ENCODE results near the gene TFAM. TPM values are rescaled to one million over a fixed set of nuclear protein-coding genes. Genes with fewer than 3 reads are reported as not detected.
"Not testable (repeated sequence)": the region's sequence is repeated elsewhere in the genome, so short reads cannot be mapped to it uniquely, and the experiment has no call there.

Gene TFAM
- total RNA-seq, 2 experiments from 2014 or later: 62.7 to 94.6 TPM

DNA sequence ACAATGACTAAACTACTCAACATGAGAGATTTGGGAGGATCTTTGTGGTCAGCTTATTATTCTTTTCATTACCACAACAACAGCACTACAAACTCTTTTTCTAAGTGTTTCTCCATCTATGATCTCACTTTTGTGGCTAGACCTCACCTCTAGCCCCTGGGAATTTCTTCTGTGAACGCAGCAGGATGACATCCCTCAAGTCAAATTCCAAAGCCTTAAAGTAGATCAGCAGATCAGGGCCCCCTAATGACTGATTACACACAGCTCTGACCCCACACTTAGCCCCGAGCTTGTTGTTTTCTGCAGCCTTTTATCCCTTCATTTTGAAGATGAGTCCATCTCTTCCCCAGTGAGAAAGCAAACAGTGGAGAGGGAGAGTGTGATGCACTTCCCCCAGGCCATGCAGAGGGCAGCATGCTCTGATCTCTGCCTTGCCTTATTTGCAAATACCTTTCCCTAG lies 27.3 kb downstream of the TFAM start:
- Histone ChIP-seq H3K79me2 (ENCODE audit: insufficient read depth, low read depth, low read length) (no peaks in the 10 kb centered on the region), H3K4me3 (ENCODE audit: low read depth, low read length, poor library complexity, severe bottlenecking) (no peak overlapping the region), H4K20me1 (ENCODE audit: insufficient read depth, low read length) (no peaks in the 10 kb centered on the region), H3K9me2 (ENCODE audit: insufficient read depth, low read length) (no peaks in the 10 kb centered on the region), H2AFZ (ENCODE audit: low read length) (no peak overlapping the region), H3K27ac (ENCODE audit: low read depth, low read length, poor library complexity, severe bottlenecking) (no peak overlapping the region), H3K36me3 (ENCODE audit: insufficient read depth, low read length) (no peaks in the 10 kb centered on the region), H3K4me2 (ENCODE audit: low read length) (no peak overlapping the region), H3K9me3 (ENCODE audit: low read length) (no peaks in the 10 kb centered on the region), H3K4me1 (ENCODE audit: insufficient read depth, low read length, poor library complexity, severe bottlenecking) (no peaks in the 10 kb centered on the region)
- ChIA-PET CTCF (ENCODE audit: unreplicated experiment) (no interaction called here), POLR2A (no interaction called here)
- intact Hi-C loops (cut with micrococcal nuclease; ENCODE audit: unreplicated experiment): no loop called here
- DNase-seq (ENCODE audit: low spot score): no peak
- no TSS peak for BruUV-seq (replicated peaks)
- no peak for TF ChIP-seq EZH2phosphoT487 (IDR thresholded peaks at IDR 0.05; ENCODE audit: borderline replicate concordance, low read depth, low read length)
- TF ChIP-seq, protein P1, sequence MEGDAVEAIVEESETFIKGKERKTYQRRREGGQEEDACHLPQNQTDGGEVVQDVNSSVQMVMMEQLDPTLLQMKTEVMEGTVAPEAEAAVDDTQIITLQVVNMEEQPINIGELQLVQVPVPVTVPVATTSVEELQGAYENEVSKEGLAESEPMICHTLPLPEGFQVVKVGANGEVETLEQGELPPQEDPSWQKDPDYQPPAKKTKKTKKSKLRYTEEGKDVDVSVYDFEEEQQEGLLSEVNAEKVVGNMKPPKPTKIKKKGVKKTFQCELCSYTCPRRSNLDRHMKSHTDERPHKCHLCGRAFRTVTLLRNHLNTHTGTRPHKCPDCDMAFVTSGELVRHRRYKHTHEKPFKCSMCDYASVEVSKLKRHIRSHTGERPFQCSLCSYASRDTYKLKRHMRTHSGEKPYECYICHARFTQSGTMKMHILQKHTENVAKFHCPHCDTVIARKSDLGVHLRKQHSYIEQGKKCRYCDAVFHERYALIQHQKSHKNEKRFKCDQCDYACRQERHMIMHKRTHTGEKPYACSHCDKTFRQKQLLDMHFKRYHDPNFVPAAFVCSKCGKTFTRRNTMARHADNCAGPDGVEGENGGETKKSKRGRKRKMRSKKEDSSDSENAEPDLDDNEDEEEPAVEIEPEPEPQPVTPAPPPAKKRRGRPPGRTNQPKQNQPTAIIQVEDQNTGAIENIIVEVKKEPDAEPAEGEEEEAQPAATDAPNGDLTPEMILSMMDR (conservative IDR thresholded peaks at IDR 0.05; ENCODE audit: low read length): no peak

DNA sequence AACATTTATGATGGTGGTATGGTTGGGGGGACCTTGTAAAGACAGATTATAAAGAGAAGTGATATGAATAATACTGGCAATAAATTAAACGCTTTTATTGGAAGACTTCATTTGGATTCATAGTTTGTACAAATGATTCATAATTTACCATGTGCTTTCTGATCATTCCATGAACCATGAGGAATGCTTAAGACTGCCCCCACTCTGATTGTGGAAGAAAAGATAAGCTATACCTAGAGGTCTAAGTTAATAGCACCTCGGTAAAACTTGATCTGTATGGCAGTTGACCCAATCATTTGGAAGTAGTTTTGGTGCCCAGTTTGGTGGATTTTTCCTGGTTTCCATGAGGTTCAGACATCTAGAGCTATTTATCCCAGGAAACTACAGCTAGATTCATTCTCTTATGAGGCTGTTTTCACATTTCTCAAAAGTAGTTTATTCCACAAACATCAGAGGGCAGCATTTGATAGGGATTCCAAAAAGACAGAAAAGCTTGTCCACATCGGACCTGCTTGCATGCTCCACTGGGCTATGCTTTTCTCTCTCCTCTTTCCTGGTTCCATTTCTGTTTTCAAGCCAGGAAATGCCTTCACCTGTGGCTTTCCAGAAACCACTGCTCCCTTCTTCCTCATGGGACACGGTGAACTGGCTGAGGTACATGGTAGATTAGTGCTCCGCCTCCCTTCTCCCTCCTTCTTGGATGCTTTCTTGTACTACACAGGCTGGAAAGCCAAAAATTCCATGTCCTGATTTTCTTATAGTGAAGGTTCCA lies 29.2 kb downstream of the TFAM start:
- TF ChIP-seq EZH2phosphoT487 (IDR thresholded peaks at IDR 0.05; ENCODE audit: borderline replicate concordance, low read depth, low read length): no peak
- TF ChIP-seq, protein P1 (conservative IDR thresholded peaks at IDR 0.05; ENCODE audit: low read length): peak; percentile 33; the same call in 1 of the 2 replicates
- intact Hi-C loops (cut with micrococcal nuclease; ENCODE audit: unreplicated experiment): no loop called here
- DNase-seq (ENCODE audit: low spot score): no peak
- Histone ChIP-seq H3K4me1 (ENCODE audit: insufficient read depth, low read length, poor library complexity, severe bottlenecking) (no peaks in the 10 kb centered on the region), H3K79me2 (ENCODE audit: insufficient read depth, low read depth, low read length) (no peaks in the 10 kb centered on the region), H3K4me2 (ENCODE audit: low read length) (no peak overlapping the region), H2AFZ (ENCODE audit: low read length) (no peak overlapping the region), H3K4me3 (ENCODE audit: low read depth, low read length, poor library complexity, severe bottlenecking) (no peak overlapping the region), H3K27ac (ENCODE audit: low read depth, low read length, poor library complexity, severe bottlenecking) (no peak overlapping the region), H4K20me1 (ENCODE audit: insufficient read depth, low read length) (no peaks in the 10 kb centered on the region), H3K9me2 (ENCODE audit: insufficient read depth, low read length) (no peaks in the 10 kb centered on the region), H3K9me3 (ENCODE audit: low read length) (no peaks in the 10 kb centered on the region), H3K36me3 (ENCODE audit: insufficient read depth, low read length) (no peaks in the 10 kb centered on the region)
- ChIA-PET CTCF (ENCODE audit: unreplicated experiment) (no interaction called here), POLR2A (no interaction called here)
- no TSS peak for BruUV-seq (replicated peaks)

DNA sequence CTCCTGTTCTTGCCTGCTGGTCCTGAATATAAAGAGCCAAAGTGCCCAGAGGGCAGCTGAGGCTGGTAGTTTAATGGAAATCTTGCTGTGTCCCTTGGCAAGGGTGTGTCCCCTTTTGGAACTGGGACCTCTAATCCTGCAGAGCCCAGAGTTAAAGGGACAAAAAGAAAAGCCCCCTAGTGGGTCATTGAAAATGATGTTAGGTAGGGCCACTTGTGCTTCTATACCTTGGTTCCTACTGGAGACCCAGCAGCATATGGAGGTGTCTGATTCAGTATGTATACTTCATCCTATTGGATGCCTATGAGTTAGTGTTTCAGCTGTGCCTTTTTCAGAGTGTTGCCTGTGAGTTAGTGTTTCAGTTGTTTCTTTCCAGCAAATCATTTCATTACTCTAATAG lies 30.5 kb downstream of the TFAM start:
- no peak for DNase-seq (ENCODE audit: low spot score)
- intact Hi-C loops (cut with micrococcal nuclease; ENCODE audit: unreplicated experiment): no loop called here
- POLR2A ChIA-PET: interaction anchor here (0.7 kb wide), 1 partner anchor 59 kb away, joined by 3 read pairs; no protein-coding TSS in a partner anchor
- Histone ChIP-seq H3K27ac (ENCODE audit: low read depth, low read length, poor library complexity, severe bottlenecking) (no peak overlapping the region), H3K4me1 (ENCODE audit: insufficient read depth, low read length, poor library complexity, severe bottlenecking) (no peaks in the 10 kb centered on the region), H3K4me2 (ENCODE audit: low read length) (no peak overlapping the region), H3K36me3 (ENCODE audit: insufficient read depth, low read length) (no peaks in the 10 kb centered on the region), H3K79me2 (ENCODE audit: insufficient read depth, low read depth, low read length) (no peaks in the 10 kb centered on the region), H2AFZ (ENCODE audit: low read length) (no peak overlapping the region), H3K9me2 (ENCODE audit: insufficient read depth, low read length) (no peaks in the 10 kb centered on the region), H3K4me3 (ENCODE audit: low read depth, low read length, poor library complexity, severe bottlenecking) (no peak overlapping the region), H4K20me1 (ENCODE audit: insufficient read depth, low read length) (no peaks in the 10 kb centered on the region), H3K9me3 (ENCODE audit: low read length) (no peaks in the 10 kb centered on the region)
- TF ChIP-seq, protein P1 (conservative IDR thresholded peaks at IDR 0.05; ENCODE audit: low read length): no peak
- TF ChIP-seq EZH2phosphoT487 (IDR thresholded peaks at IDR 0.05; ENCODE audit: borderline replicate concordance, low read depth, low read length): no peak
- CTCF ChIA-PET (ENCODE audit: unreplicated experiment): no interaction called here
- BruUV-seq (replicated peaks): no TSS peak

DNA sequence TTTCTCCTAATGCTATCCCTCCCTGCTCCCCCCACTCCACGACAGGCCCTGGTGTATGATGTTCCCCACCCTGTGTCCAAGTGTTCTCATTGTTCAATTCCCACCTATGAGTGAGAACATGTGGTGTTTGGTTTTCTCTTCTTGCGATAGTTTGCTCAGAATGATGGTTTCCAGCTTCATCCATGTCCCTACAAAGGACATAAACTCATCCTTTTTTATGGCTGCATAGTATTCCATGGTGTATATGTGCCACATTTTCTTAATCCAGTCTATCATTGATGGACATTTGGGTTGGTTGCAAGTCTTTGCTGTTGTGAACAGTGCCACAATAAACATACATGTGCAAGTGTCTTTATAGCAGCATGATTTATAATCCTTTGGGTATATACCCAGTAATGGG lies 32.7 kb downstream of the TFAM start:
- intact Hi-C loops (cut with micrococcal nuclease; ENCODE audit: unreplicated experiment); H3K4me2 ChIP-seq (ENCODE audit: low read length); H3K4me3 ChIP-seq (ENCODE audit: low read depth, low read length, poor library complexity, severe bottlenecking); H4K20me1 ChIP-seq (ENCODE audit: insufficient read depth, low read length); H2AFZ ChIP-seq (ENCODE audit: low read length); H3K9me2 ChIP-seq (ENCODE audit: insufficient read depth, low read length); CTCF ChIA-PET (ENCODE audit: unreplicated experiment); POLR2A ChIA-PET; BruUV-seq (replicated peaks); H3K36me3 ChIP-seq (ENCODE audit: insufficient read depth, low read length); H3K4me1 ChIP-seq (ENCODE audit: insufficient read depth, low read length, poor library complexity, severe bottlenecking); H3K9me3 ChIP-seq (ENCODE audit: low read length); H3K79me2 ChIP-seq (ENCODE audit: insufficient read depth, low read depth, low read length); DNase-seq (ENCODE audit: low spot score); H3K27ac ChIP-seq (ENCODE audit: low read depth, low read length, poor library complexity, severe bottlenecking): not testable (repeated sequence)

All from OCI-LY7 (cell line).